Mesendoderm (in vitro differentiated cells): ENCODE results near the gene KAT8.

ENCODE experiments used
- DNase-seq: peaks from one replicate; pipeline ENCODE4 v3.0.0; 2013
- H2AK5ac ChIP-seq: 2 replicates; pipeline ENCODE4 v1.6.1; 2013; ENCODE audit warnings: low read length, inconsistent platforms
- H2BK120ac ChIP-seq: 2 replicates; pipeline ENCODE4 v1.6.1; 2013; ENCODE audit warnings: low read depth, mild to moderate bottlenecking, low read length, moderate library complexity, mixed read lengths
- H2BK15ac ChIP-seq: replicated peaks from 2 replicates; pipeline ENCODE4 v1.6.1; 2013; ENCODE audit warnings: low read depth, mild to moderate bottlenecking, moderate library complexity
- H2BK5ac ChIP-seq: 2 replicates; pipeline ENCODE4 v1.6.1; 2013; ENCODE audit warnings: low read length, inconsistent platforms
- H3K18ac ChIP-seq: 2 replicates; pipeline ENCODE4 v1.6.1; 2013; ENCODE audit warnings: mild to moderate bottlenecking, low read length, mixed read lengths
- H3K23ac ChIP-seq: one replicate; pipeline ENCODE4 v1.6.1; 2013; ENCODE audit warnings: low read length
- H3K27ac ChIP-seq: 2 replicates; pipeline ENCODE4 v1.5.1; 2013; ENCODE audit warnings: low read depth, mild to moderate bottlenecking, inconsistent platforms, low read length, moderate library complexity
- H3K27me3 ChIP-seq: 2 replicates; pipeline ENCODE4 v1.6.1; 2013; ENCODE audit warnings: low read length, control low read depth, mild to moderate bottlenecking, inconsistent platforms; ENCODE audit not compliant: insufficient read depth, poor library complexity
- H3K36me3 ChIP-seq: 2 replicates; pipeline ENCODE4 v1.6.1; 2013; ENCODE audit warnings: low read length, inconsistent platforms; ENCODE audit not compliant: control insufficient read depth, insufficient read depth
- H3K4ac ChIP-seq: one replicate; pipeline ENCODE4 v1.6.1; 2013; ENCODE audit warnings: low read depth, mild to moderate bottlenecking, low read length, moderate library complexity
- H3K4me1 ChIP-seq: 2 replicates; pipeline ENCODE4 v1.6.1; 2013; ENCODE audit warnings: low read depth, low read length, inconsistent platforms; ENCODE audit not compliant: control insufficient read depth
- H3K4me2 ChIP-seq: 2 replicates; pipeline ENCODE4 v1.6.1; 2013; ENCODE audit warnings: low read length
- H3K4me3 ChIP-seq: 2 replicates; pipeline ENCODE4 v1.5.1; 2013; ENCODE audit warnings: mild to moderate bottlenecking, low read length
- H3K56ac ChIP-seq: one replicate; pipeline ENCODE4 v1.6.1; 2013; ENCODE audit warnings: low read length
- H3K79me1 ChIP-seq: 2 replicates; pipeline ENCODE4 v1.6.1; 2013; ENCODE audit warnings: low read length, inconsistent platforms
- H3K79me2 ChIP-seq: 2 replicates; pipeline ENCODE4 v1.6.1; 2013; ENCODE audit warnings: mild to moderate bottlenecking, low read length; ENCODE audit not compliant: control insufficient read depth, insufficient read depth
- H3K9ac ChIP-seq: 2 replicates; pipeline ENCODE4 v1.6.1; 2013; ENCODE audit warnings: low read length, inconsistent platforms
- H4K5ac ChIP-seq: one replicate; pipeline ENCODE4 v1.6.1; 2013; ENCODE audit warnings: low read length
- H4K8ac ChIP-seq: one replicate; pipeline ENCODE4 v1.6.1; 2013; ENCODE audit warnings: low read depth, mild to moderate bottlenecking, control low read depth, low read length, moderate library complexity
- WGBS: extraction: QIAGEN DNeasy Blood & Tissue Kit; methylation state at CpG from one replicate; pipeline ENCODE4 v1.1.7; 2013; ENCODE audit warnings: low lambda C conversion rate, missing lambda C conversion rate; ENCODE audit not compliant: insufficient coverage; ENCODE audit errors: extremely low coverage; 5-methylcytosine and 5-hydroxymethylcytosine counted together

KAT8 gene

DNA sequence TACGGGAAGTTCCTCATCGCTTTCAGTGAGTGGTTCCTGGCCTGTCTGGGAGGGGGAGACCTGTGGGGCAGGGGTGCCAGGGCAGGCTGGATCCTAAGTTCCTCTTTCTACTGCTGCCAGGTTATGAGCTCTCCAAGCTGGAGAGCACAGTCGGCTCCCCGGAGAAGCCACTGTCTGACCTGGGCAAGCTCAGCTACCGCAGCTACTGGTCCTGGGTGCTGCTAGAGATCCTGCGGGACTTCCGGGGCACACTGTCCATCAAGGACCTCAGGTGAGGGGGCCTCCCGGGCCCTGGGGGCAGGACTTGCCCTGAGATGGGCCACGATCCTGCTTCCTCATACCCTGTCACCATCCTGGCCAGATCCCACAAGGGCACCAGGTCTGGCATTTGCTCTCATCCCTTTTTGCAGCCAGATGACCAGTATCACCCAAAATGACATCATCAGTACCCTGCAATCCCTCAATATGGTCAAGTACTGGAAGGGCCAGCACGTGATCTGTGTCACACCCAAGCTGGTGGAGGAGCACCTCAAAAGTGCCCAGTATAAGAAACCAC, 12.9 kb downstream of the KAT8 start:
- peaks cover 14% of the 10 kb centered on the region for H3K79me1 ChIP-seq
- peaks cover 4% of the 10 kb centered on the region for H3K36me3 ChIP-seq
- H2AK5ac ChIP-seq, result no peak overlapping the region
- no peak overlapping the region for H3K18ac ChIP-seq
- no peak overlapping the region for H2BK15ac ChIP-seq
- no peak overlapping the region for H2BK5ac ChIP-seq
- no peak overlapping the region for H3K4me2 ChIP-seq
- no peak overlapping the region for H3K23ac ChIP-seq
- H3K56ac ChIP-seq, result no peak overlapping the region
- WGBS, result no CpG with 5 or more reads among the region's 10 CpGs
- no peak overlapping the region for H3K4me3 ChIP-seq
- H3K4me1 ChIP-seq, result no peaks in the 10 kb centered on the region
- no peak overlapping the region for H2BK120ac ChIP-seq
- DNase-seq, result no peak
- no peak overlapping the region for H3K9ac ChIP-seq
- no peak overlapping the region for H3K27ac ChIP-seq
- H4K8ac ChIP-seq, result no peak overlapping the region
- no peak overlapping the region for H4K5ac ChIP-seq
- no peak overlapping the region for H3K4ac ChIP-seq
- peaks cover 17% of the 10 kb centered on the region for H3K79me2 ChIP-seq
- H3K27me3 ChIP-seq, result no peaks in the 10 kb centered on the region

DNA sequence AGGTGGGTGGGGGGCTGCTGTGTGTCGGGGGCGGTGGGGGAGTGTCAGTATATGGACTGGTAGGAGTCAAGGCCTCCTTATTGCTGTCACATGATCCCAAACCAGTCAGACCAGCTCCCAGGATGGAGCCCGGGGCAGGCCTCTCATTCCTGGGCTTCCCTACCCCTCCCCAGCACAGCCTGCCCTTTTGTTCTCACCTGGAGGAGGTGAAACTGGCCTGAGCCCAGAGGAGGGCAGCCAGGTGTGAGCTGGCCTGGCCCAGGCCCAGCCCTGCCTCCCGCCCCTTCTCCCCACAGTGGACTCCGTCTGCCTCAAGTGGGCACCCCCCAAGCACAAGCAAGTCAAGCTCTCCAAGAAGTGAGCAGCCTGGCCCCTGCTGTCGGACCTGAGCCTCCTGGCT, 13.4 kb downstream of the KAT8 start:
- no CpG with 5 or more reads among the region's 6 CpGs for WGBS
- DNase-seq, result peak; percentile 83
- H3K27me3 ChIP-seq, result no peaks in the 10 kb centered on the region
- no peak overlapping the region for H2BK5ac ChIP-seq
- H3K18ac ChIP-seq, result no peak overlapping the region
- no peak overlapping the region for H3K4me3 ChIP-seq
- H3K4me2 ChIP-seq, result no peak overlapping the region
- H2BK15ac ChIP-seq, result no peak overlapping the region
- H3K4me1 ChIP-seq, result peaks cover 2% of the 10 kb centered on the region
- peaks cover 17% of the 10 kb centered on the region for H3K79me2 ChIP-seq
- H4K5ac ChIP-seq, result no peak overlapping the region
- H3K9ac ChIP-seq, result peak overlapping the region; percentile 15
- peaks cover 4% of the 10 kb centered on the region for H3K36me3 ChIP-seq
- no peak overlapping the region for H2AK5ac ChIP-seq
- no peak overlapping the region for H3K27ac ChIP-seq
- no peak overlapping the region for H3K23ac ChIP-seq
- H4K8ac ChIP-seq, result no peak overlapping the region
- peak overlapping the region; percentile 5 for H3K56ac ChIP-seq
- no peak overlapping the region for H2BK120ac ChIP-seq
- peaks cover 16% of the 10 kb centered on the region for H3K79me1 ChIP-seq
- no peak overlapping the region for H3K4ac ChIP-seq

DNA sequence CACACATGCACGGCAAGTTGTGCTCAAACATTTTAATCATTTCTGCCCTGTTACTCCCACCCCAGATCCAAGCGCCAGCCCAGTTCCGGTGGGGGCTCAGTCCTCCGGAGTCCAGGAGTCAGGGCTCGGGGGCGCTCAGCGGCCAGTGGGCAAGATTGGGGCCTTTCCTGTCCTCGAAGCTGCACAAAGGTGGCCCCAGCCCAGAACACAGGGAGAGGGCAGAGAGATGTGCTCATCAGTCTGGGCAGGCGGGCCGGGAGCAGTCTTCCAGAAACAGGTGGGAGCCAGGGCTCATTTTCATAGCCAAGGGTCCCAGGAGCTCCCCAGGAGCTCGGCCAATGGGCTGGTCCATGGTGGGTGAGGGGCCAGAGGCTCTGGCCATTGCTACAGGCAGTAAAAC, 14.0 kb downstream of the KAT8 start:
- Histone ChIP-seq H3K27ac (no peak overlapping the region), H3K4me1 (peaks cover 3% of the 10 kb centered on the region), H3K36me3 (peaks cover 4% of the 10 kb centered on the region)

DNA sequence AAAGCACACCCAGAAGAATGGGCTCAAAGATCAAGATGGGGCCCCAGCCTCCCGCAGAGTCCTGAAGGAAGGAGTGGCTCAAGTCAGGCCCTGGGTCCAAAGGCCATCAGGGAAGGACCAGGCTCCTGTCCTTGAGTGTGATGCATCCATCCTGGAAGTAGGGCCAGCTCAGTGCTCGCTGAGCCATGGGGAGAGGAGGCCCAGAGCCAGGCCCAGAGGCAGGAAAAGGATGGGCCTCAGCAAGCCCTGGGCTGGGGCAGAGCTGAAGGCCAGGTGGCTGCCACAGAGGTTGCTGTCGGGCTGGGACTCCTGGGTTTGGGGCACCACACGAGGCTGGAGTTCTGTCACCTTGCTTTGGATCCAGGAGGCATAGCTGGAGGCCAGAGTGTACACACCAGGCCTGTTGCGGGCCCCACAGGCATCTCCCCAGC, 14.4 kb downstream of the KAT8 start:
- no peak overlapping the region for H3K9ac ChIP-seq
- no peaks in the 10 kb centered on the region for H3K27me3 ChIP-seq
- peaks cover 17% of the 10 kb centered on the region for H3K79me2 ChIP-seq
- peaks cover 4% of the 10 kb centered on the region for H3K36me3 ChIP-seq
- no peak overlapping the region for H2BK15ac ChIP-seq
- H3K4me1 ChIP-seq, result peaks cover 3% of the 10 kb centered on the region
- no peak for DNase-seq
- peaks cover 16% of the 10 kb centered on the region for H3K79me1 ChIP-seq
- H3K23ac ChIP-seq, result no peak overlapping the region
- H3K4ac ChIP-seq, result no peak overlapping the region
- H4K5ac ChIP-seq, result no peak overlapping the region
- H3K4me3 ChIP-seq, result no peak overlapping the region
- no peak overlapping the region for H4K8ac ChIP-seq
- no peak overlapping the region for H3K27ac ChIP-seq
- no peak overlapping the region for H2BK5ac ChIP-seq
- H2BK120ac ChIP-seq, result no peak overlapping the region
- H3K18ac ChIP-seq, result no peak overlapping the region
- no peak overlapping the region for H2AK5ac ChIP-seq
- no CpG with 5 or more reads among the region's 5 CpGs for WGBS
- H3K56ac ChIP-seq, result no peak overlapping the region
- no peak overlapping the region for H3K4me2 ChIP-seq

More for the DNA sequence above, 14.0 kb downstream of the KAT8 start:
- Histone ChIP-seq H3K4me3 (no peak overlapping the region), H3K18ac (no peak overlapping the region), H4K8ac (no peak overlapping the region), H3K4ac (no peak overlapping the region), H4K5ac (no peak overlapping the region), H2BK15ac (no peak overlapping the region), H3K79me1 (peaks cover 16% of the 10 kb centered on the region), H2BK5ac (no peak overlapping the region), H3K79me2 (peaks cover 17% of the 10 kb centered on the region), H3K9ac (peak overlapping the region; percentile 15), H2AK5ac (no peak overlapping the region), H3K56ac (peak overlapping the region; percentile 5), H3K23ac (no peak overlapping the region), H2BK120ac (no peak overlapping the region), H3K27me3 (no peaks in the 10 kb centered on the region), H3K4me2 (no peak overlapping the region)
- no peak for DNase-seq
- no CpG with 5 or more reads among the region's 11 CpGs for WGBS

DNA sequence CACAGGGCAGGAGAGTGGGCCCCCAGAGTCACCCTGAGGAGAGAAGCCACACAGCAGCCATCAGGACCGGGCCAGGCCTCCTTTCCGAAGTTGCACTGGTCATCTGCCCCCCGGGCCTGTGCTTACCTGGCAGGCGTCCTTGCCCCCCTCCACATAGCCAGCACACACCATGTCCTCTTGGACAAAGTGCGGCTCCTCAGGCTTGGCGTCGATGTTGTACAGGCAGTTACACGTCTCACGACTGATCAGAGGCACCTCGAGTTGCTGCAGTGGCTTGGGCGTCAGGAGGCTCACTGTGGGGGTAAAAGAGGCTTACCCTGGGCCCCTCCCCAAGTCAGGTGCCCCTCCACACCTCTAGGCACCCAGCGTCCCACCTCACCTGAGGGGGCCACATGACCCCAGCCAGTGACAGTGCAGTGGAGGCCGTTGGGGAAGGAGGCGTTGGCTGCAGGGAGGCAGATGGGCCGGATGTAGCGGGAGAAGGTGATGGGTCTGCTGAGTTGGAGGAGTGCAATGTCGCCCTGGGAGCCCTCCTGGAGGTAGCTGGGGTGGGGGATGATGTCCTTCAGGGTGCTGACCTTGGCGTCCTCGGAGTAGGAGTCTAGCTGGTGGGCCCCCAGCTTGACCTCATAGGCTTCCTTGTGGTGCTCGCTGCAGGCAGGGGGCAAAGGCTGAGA, 15.0 kb downstream of the KAT8 start:
- peaks cover 17% of the 10 kb centered on the region for H3K79me2 ChIP-seq
- no peak for DNase-seq
- no peak overlapping the region for H2BK5ac ChIP-seq
- no peak overlapping the region for H4K8ac ChIP-seq
- H3K9ac ChIP-seq, result no peak overlapping the region
- H3K27me3 ChIP-seq, result no peaks in the 10 kb centered on the region
- no peak overlapping the region for H3K4me2 ChIP-seq
- H4K5ac ChIP-seq, result no peak overlapping the region
- H3K4me1 ChIP-seq, result peaks cover 3% of the 10 kb centered on the region
- no peak overlapping the region for H3K4ac ChIP-seq
- H3K27ac ChIP-seq, result no peak overlapping the region
- H2BK120ac ChIP-seq, result no peak overlapping the region
- no peak overlapping the region for H3K4me3 ChIP-seq
- no CpG with 5 or more reads among the region's 20 CpGs for WGBS
- H3K56ac ChIP-seq, result no peak overlapping the region
- H3K79me1 ChIP-seq, result peaks cover 16% of the 10 kb centered on the region
- H2AK5ac ChIP-seq, result no peak overlapping the region
- no peak overlapping the region for H3K23ac ChIP-seq
- H2BK15ac ChIP-seq, result no peak overlapping the region
- no peak overlapping the region for H3K18ac ChIP-seq
- H3K36me3 ChIP-seq, result peaks cover 4% of the 10 kb centered on the region
